ENCODE data around the gene PDSS1.
"Not testable (repeated sequence)": the region's sequence is repeated elsewhere in the genome, so short reads cannot be mapped to it uniquely, and the experiment has no call there.

The PDSS1 gene
- total RNA-seq, result 2.4 reads per million, percentile 7 among the genes with 10 or more reads in this experiment

- DNase-seq, result peak; percentile 38
Measured at GRCh38 chr10:26697163-26697921, at the start of gene PDSS1. Gene PDSS1 (plus strand): TSS chr10:26697701. CDS start chr10:26697712, 11 bp downstream.

DNA sequence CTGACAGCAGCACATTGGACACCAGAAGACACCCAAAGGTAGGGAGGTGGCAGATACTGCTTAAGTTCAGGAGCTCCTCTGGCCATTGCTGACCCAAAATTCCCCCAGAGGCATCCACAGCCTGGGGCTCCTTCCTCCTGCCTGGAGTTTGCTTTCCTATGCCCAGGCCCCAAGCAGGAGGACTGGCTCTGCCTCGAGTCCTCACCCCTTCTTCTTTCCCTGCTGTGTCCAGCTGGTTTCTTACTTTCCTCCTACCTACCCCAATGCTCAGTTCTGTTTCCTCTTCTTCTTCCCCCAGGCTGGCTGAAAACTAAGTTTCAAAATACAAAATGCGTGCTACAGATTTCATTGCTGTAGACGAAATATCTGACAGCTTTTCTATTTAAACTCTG lies 49.3 kb upstream of the PDSS1 start:
- DNase-seq, result not testable (repeated sequence)

- DNase-seq, result no peak
Measured at GRCh38 chr10:26650406-26650805, 47.1 kb upstream of the PDSS1 start.

DNA sequence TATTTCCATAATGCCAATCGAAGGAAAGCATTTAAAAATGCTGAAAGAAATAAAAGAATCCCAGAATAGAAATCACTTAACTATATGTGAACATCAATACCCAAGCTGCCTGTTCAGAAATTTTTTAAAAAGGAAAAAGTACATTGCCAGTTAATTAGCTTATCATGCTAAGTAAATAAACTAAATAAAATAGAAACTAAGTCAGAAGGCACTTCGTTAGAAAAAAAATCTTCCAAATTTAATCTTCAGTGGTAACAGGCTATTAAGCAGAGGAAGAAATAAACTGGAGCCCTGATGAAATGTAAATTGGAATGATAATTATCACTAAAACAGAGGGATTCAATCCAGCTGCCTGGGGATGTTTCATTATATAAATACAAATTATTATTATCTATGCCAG lies 46.0 kb upstream of the PDSS1 start:
- not testable (repeated sequence) for DNase-seq

- no peak for DNase-seq
Measured at GRCh38 chr10:26653004-26653403, 44.5 kb upstream of the PDSS1 start.

- no peak for DNase-seq
Measured at GRCh38 chr10:26655746-26656145, 41.8 kb upstream of the PDSS1 start.

- no peak for DNase-seq
Measured at GRCh38 chr10:26662864-26663263, 34.6 kb upstream of the PDSS1 start.

- no peak for DNase-seq
Measured at GRCh38 chr10:26665080-26666048, 32.1 kb upstream of the PDSS1 start.

GRCh38 chr10:26675873-26676257 lies 21.6 kb upstream of the PDSS1 start:
- no peak for DNase-seq

DNA sequence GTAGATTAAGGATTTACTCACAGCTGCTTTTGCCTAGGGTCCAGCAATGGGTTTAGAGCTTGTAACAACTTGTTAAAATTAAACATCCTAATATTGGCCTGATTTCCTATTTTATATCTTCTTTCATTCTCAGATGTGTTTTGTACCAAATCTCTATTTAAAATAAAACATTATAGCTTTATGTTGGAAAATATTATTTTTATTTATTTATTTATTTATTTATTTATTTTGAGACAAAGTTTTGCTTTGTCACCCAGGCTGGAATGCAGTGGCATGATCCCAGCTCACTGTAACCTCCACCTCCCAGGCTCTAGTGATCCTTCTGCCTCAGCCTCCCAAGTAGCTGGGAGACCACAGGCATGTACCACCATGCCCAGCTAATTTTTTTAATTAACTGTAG lies 17.9 kb upstream of the PDSS1 start:
- DNase-seq, result no peak

GRCh38 chr10:26681076-26681475 lies 16.4 kb upstream of the PDSS1 start:
- DNase-seq, result no peak

GRCh38 chr10:26681971-26682370 lies 15.5 kb upstream of the PDSS1 start:
- DNase-seq, result not testable (repeated sequence)

DNA sequence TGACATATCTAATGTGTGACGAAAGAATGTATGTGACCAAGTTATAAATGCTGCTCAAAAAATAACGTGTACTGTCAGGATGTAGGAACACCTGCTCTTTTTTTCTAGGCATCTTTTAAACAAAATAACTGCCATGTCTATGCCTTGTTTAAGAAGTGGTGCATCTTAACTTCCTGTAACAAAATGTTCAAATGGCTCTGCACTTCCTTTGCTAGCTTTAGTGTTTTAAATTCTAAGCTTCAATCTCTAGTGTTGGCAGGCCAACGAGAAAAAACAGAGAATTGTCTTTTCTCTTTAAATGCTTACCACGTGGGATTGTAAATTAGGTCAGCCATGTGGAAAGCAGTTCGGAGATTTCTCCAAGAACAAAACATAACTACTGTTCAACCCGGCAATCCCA lies 14.6 kb upstream of the PDSS1 start:
- no peak for DNase-seq

DNA sequence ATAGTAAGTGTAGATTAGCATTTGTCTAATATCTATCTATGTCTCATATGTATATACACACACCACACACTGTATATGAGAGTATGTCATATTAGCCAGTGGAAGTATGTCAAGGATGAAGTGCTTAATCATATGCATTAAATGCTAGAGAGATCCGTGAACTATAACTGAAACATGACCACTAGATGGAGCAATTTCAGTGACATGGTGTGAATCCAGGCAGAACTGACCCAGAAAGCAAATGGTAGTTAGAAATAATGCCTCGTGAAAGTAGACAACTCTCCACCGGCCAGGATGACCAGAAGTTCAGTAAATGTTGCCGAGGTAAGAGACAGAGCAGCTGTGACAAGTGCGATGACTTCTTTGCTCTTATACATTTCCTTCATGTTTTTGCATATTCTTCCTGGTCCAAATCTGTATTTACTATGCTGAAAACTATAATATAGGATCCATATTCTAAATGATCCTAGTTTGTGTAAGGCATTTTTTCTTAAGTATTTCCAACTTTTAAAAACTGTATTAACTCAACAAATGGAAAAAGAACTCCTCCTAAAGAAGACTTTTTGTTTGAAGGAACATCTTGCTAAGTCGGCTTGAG lies 12.7 kb upstream of the PDSS1 start:
- DNase-seq, result not testable (repeated sequence)

GRCh38 chr10:26685441-26685840 lies 12.1 kb upstream of the PDSS1 start:
- no peak for DNase-seq

- no peak for DNase-seq
Measured at GRCh38 chr10:26689399-26689798, 8.1 kb upstream of the PDSS1 start.

DNA sequence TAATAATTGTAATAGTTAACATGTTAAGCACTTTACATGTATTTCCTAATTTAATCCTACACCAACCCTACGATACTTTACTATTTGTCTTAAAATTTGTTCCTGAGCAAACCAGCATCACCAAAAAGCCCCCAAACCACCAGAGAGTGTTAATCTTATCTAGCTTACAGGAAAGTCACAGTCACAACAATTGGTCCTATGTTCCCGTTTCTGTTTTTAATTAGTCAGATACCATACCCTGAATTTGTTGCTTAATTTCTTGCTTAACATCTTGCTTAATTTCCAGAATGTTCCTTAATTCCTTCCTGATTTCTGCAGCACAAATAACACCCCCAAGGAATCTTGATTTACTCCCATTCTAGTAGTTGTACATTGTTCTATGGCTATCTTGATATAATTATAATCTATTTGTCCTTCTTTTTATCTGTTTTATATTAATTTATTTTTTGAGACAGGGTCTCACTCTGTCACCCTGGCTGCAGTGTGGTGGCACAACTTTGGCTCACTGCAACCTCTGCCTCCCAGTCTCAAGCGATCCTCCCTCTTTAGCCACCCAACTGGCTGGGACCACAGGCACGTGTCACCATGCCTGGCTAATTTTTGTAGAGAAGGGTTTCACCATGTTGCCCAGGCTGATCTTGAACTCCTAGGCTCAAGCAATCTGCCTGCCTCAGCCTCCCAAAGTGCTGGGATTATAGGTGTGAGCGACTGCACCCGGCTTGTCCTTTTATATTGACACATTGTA lies 6.6 kb upstream of the PDSS1 start:
- no peak for DNase-seq

GRCh38 chr10:26694536-26694935 lies 3.0 kb upstream of the PDSS1 start:
- not testable (repeated sequence) for DNase-seq

DNA sequence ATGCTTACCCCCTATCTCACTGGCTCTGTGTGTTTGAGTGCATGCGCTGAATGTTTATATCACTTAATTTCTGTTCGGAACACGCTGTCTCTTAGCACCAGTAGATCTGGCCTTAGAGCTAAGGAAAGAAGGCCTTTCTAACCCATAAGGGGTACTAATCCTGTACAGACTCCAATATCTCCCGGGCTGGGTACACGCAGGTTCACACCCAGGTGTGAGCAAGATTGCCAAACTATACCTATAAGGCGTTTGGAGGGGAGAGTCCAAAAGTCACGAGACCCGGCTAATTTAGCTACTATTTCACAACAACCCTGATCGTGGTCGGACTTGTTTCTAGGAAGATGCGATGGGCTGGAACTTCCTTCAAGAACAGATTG lies 727 bp upstream of the PDSS1 start:
- no peak for DNase-seq

DNA sequence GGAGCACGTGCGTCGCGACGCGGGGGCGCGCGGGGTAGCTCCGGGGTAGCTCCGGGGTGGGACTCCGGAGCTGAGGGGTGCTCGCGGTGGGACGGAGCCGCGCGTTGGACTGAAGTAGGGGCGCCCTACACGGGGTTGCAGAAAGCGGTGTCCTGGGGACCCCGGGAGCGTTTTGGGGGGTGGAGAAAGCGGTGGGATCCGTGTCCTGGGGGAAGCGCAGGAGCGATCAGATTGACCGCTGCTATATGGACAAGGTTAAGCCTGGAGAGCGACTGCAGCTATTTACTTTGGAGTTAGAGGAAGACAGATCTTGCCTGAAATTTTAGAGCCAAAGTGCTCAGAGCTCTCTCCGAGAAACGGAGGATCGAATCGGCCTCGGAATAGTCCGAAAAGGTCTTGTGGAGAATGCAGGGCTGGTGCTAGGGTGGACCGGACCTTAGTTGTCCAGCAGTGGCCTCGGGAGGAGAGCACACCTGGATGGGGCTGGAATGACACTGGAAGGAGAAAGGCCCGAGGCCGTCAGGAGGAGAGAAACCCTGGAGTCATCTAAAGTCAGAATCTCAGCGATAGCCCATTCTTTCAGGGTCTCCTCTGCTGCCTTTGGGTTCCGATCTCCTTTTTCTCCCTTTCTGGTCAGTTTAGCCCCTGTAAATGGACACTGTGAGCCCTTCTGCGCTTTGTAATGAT lies 564 bp downstream of the PDSS1 start:
- DNase-seq, result no peak

DNA sequence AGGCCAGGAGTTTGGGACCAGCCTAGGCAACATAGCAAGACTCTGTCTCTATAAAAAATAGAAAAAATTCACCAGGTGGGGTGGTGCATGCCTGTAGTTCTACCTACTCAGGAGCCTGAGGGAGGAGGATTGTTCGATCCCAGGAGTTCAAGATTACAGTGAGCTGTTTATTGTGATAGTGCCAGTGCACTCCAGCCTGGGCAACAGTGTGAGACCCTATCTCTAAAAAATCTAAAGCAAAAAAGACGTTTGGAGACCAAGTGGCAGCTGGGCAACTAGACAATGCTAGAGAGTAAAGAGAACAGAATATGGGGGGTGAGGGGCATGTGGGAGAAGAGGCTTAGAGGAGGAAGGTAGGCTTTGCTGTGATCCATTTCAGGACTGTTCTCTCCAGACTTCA lies 1.4 kb downstream of the PDSS1 start:
- no peak for DNase-seq

- no peak for DNase-seq
Measured at GRCh38 chr10:26699631-26700030, 2.1 kb downstream of the PDSS1 start.
